Pancreas (tissue), 10 donors: Measurements from ENCODE around the gene PRRT1. TPM values are rescaled to one million over a fixed set of nuclear protein-coding genes. Genes with fewer than 3 reads are reported as not detected.
A peak's percentile ranks its signal among the peaks of the same experiment; 100 is the strongest.

ENCODE experiments used
- ATAC-seq, 4 donors: fragments of 200-7000 bp; cut with Tn5 transposase; one replicate each; pipeline versions ENCODE4 v1.8.0 to v1.9.1; 2020; ENCODE audit warnings: mild to moderate bottlenecking in 4 of 4, moderate library complexity in 4 of 4
- DNase-seq, 6 donors: peaks; one replicate each; pipeline ENCODE4 v3.0.0-alpha.2; 2020
- FAIRE-seq: peaks from 2 replicates; lab custom pipeline; 2012; peaks lifted over from hg19 to GRCh38; lab: Jason Lieb, UNC
- H3K27ac ChIP-seq, 4 donors: fragments of 200-600 bp; sonication (generic); 1 replicate in 3 of 4; 2 replicates in 1 of 4; pipeline versions ENCODE4 v1.5.0 to v1.8.0; 2020
- H3K27me3 ChIP-seq, 4 donors: fragments of 200-600 bp; one replicate each; pipeline ENCODE4 v1.8.0; 2021
- H3K36me3 ChIP-seq, 3 donors: fragments of 200-600 bp; sonication (generic) in 1 of 3; one replicate each; pipeline versions ENCODE4 v1.5.0 to v1.8.0; 2020 to 2021
- H3K4me1 ChIP-seq, 3 donors: fragments of 200-600 bp; one replicate each; pipeline ENCODE4 v1.8.0; 2021
- H3K4me3 ChIP-seq, 4 donors: fragments of 200-600 bp; sonication (generic) in 2 of 4; one replicate each; pipeline versions ENCODE4 v1.5.0 to v1.8.0; 2020 to 2021
- H3K9me3 ChIP-seq, 4 donors: fragments of 200-600 bp; one replicate each; pipeline ENCODE4 v1.8.0; 2021
- CTCF ChIP-seq, 4 donors: fragments of 200-600 bp; sonication (generic) in 3 of 4; IDR thresholded peaks; one replicate each; pipeline versions ENCODE4 v1.5.0 to v1.8.0; 2021; ENCODE audit warnings: antibody characterized with exemption in 4 of 4
- WGBS, 2 donors: extraction: QIAGEN DNeasy Blood & Tissue Kit; methylation state at CpG; one replicate each; pipeline ENCODE4 v1.1.7; 2013; 5-methylcytosine and 5-hydroxymethylcytosine counted together
- intact Hi-C, 3 donors: fragments of 100-400 bp; cut with DNase I; formaldehyde crosslinking; loops; one replicate each; pipeline versions ENCODE4 v1.11.1 to v1.14.2; 2022
- polyA plus RNA-seq, 2 donors: library from polyadenylated mRNA; stranded (reverse); fragments of 200-250 nt; gene quantifications; one replicate each; pipeline ENCODE4 v1.2.3, GENCODE V29; 2013
- total RNA-seq, 6 donors: library from RNA; stranded (reverse); fragmentation: NEBNext Ultra II Directional in 4 of 6; extraction: Animal tissue kit (Norgen Biotek cat#: 25700) in 4 of 6; gene quantifications; one replicate each; pipeline versions ENCODE4 v1.2.1 to v1.2.4, GENCODE V29; 2021 to 2023
- donor health status: healthy with polysubstance abuse.
- donor health status: DM: no; HTN: no; CAD: no; lungs with moderate emphysema.
- donor health status: DM: no; HTN: no; CAD: no.
- donor health status: control.
- donor health status: control.
- donor health status: Bipolar disorder and iron deficiency.
- donor health status: DM: yes; HTN: yes; CAD: no.
- donor health status: DM: no; HTN: no; CAD: no.
- donor health status: DM: no; HTN: no; CAD: no.
- donor health status: DM: yes; HTN: yes; CAD: no.

Gene PRRT1
- total and polyA plus RNA-seq, 8 donors: 0.08 to 5.8 (median 0.47) TPM

- Histone ChIP-seq H3K27me3 (no peaks in the 10 kb centered on the region), H3K27ac (peak overlapping the region; percentile 86 to 96 (median 90)), H3K36me3 (no peaks in the 10 kb centered on the region), H3K4me3 (peak overlapping the region in 3 of 4 donors; percentile 75 to 88 (median 79)), H3K9me3 (no peaks in the 10 kb centered on the region), H3K4me1 (peaks cover 20 to 31% (median 24%) of the 10 kb centered on the region in 3 donors)
- no peak for ATAC-seq
- TF ChIP-seq CTCF (IDR thresholded peaks at IDR 0.05): no peak
- WGBS, 2 donors: 19 to 23% methylated on average over 5 of the region's 5 CpGs
- intact Hi-C loops: no loop called here
- FAIRE-seq: no peak
- no peak for DNase-seq
Measured at GRCh38 chr6:32176476-32177182, 24.9 kb upstream of the PRRT1 start.

- no peak for FAIRE-seq
Measured at GRCh38 chr6:32175711-32176475, 24.2 kb upstream of the PRRT1 start, which contains the start of gene AGPAT1. Gene AGPAT1, minus strand, starts transcription at chr6:32176084. Its CDS starts 4,588 bp downstream, at chr6:32171496.

GRCh38 chr6:32175322-32175710, 23.6 kb upstream of the PRRT1 start:
- Histone ChIP-seq H3K4me3 (peak overlapping the region in 3 of 4 donors; percentile 73 to 88 (median 75)), H3K36me3 (no peaks in the 10 kb centered on the region), H3K27me3 (no peaks in the 10 kb centered on the region), H3K4me1 (peaks cover 20 to 31% (median 24%) of the 10 kb centered on the region in 3 donors), H3K27ac (peak overlapping the region in 1 of 4 donors; percentile 20), H3K9me3 (no peaks in the 10 kb centered on the region)
- FAIRE-seq: no peak
- DNase-seq: no peak
- intact Hi-C loops: no loop called here
- no peak for TF ChIP-seq CTCF (IDR thresholded peaks at IDR 0.05)
- WGBS, 2 donors: 7 to 17% methylated on average over 2 of the region's 2 CpGs
- no peak for ATAC-seq

More at GRCh38 chr6:32175711-32176475, 24.2 kb upstream of the PRRT1 start, which contains the start of gene AGPAT1:
- DNase-seq: peak; percentile 93 to 98 (median 96)
- Histone ChIP-seq H3K4me3 (peak within 1 kb of the TSS; percentile 73 to 88 (median 77)), H3K36me3 (no peaks in the 10 kb centered on the region), H3K27me3 (no peaks in the 10 kb centered on the region), H3K9me3 (no peaks in the 10 kb centered on the region), H3K4me1 (peaks cover 20 to 31% (median 24%) of the 10 kb centered on the region in 3 donors), H3K27ac (peak within 1 kb of the TSS; percentile 86 to 96 (median 90))
- TF ChIP-seq CTCF (IDR thresholded peaks at IDR 0.05): no peak
- 0 to 1% methylated on average over 21 to 27 of the region's 27 CpGs for WGBS, 2 donors
- intact Hi-C loops: no loop called here
- ATAC-seq: peak; percentile 59 to 80 (median 72)

- no peak for FAIRE-seq
- WGBS, 2 donors: 78 to 85% methylated on average over 1 of the region's 1 CpG
- H3K36me3 ChIP-seq: no peaks in the 10 kb centered on the region
- H3K4me1 ChIP-seq: peaks cover 16 to 25% (median 23%) of the 10 kb centered on the region in 3 donors
- no peak overlapping the region for H3K4me3 ChIP-seq
- intact Hi-C loops: no loop called here
- H3K9me3 ChIP-seq: no peaks in the 10 kb centered on the region
- TF ChIP-seq CTCF (IDR thresholded peaks at IDR 0.05): no peak
- ATAC-seq: no peak
- no peak for DNase-seq
- no peaks in the 10 kb centered on the region for H3K27me3 ChIP-seq
- H3K27ac ChIP-seq: no peak overlapping the region
Measured at GRCh38 chr6:32174416-32174815, 22.7 kb upstream of the PRRT1 start.
